Measurements from ENCODE around the gene FARP1.

- TF ChIP-seq CTCF (conservative IDR thresholded peaks at IDR 0.05; ENCODE audit: low read length) (no peak), EZH2phosphoT487 (IDR thresholded peaks at IDR 0.05; ENCODE audit: borderline replicate concordance, low read depth, low read length) (no peak)
Observed at GRCh38 chr13:98390086-98390715, 247.3 kb downstream of the FARP1 start.
